Measurements from ENCODE around the gene GRM5. TPM values are rescaled to one million over a fixed set of nuclear protein-coding genes. Genes with fewer than 3 reads are reported as not detected.

Gene GRM5
- total RNA-seq, 2 donors from 2014 or later = 0.17 TPM; not detected in 1

DNA sequence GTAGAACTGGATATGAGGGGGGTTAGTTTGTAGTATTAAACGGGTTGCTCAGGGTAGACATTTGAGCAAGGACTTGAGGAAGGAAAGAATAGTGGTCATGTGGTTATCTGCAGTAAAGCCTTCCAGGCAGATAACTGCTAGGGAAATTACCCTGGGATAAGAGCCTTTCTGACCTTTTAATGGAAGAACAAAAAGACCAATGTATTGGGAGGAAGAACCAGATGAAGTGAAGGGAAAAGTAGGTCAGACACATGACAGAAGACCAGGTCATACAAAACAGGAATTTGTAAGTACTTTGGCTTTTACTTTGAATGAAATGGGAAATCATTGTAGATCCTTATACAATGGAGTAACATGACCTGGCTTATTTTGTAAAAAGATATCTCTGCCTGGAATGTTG is 486.3 kb downstream of the GRM5 start:
- TF ChIP-seq POLR2AphosphoS5 (IDR thresholded peaks at IDR 0.05) = no peak
- no peak for TF ChIP-seq CTCF (IDR thresholded peaks at IDR 0.05)
- WGBS = 57% methylated on average over 1 of the region's 1 CpG
- DNase-seq (ENCODE audit: low spot score) = no peak
- intact Hi-C loops (cut with DNase I) = no loop called here
- Histone ChIP-seq H3K36me3 (no peaks in the 10 kb centered on the region), H3K27ac (no peak overlapping the region), H3K9me3 (no peaks in the 10 kb centered on the region), H3K4me1 (replicated peaks) (no peaks in the 10 kb centered on the region), H3K27me3 (replicated peaks; ENCODE audit: insufficient read depth) (no peaks in the 10 kb centered on the region), H3K4me3 (no peak overlapping the region)

- TF ChIP-seq POLR2A (IDR thresholded peaks at IDR 0.05) = no peak
- no peak for TF ChIP-seq CTCF (IDR thresholded peaks at IDR 0.05)
- no peak overlapping the region for H3K27ac ChIP-seq
- 30% methylated on average over 2 of the region's 2 CpGs for WGBS
- intact Hi-C loops (cut with DNase I) = no loop called here
- no peaks in the 10 kb centered on the region for H3K9me3 ChIP-seq
- no peak overlapping the region for H3K4me3 ChIP-seq
- no peak for DNase-seq (ENCODE audit: low spot score)
- H3K36me3 ChIP-seq = no peaks in the 10 kb centered on the region
- no peaks in the 10 kb centered on the region for H3K4me1 ChIP-seq (replicated peaks)
- H3K27me3 ChIP-seq (replicated peaks; ENCODE audit: insufficient read depth) = no peaks in the 10 kb centered on the region
These were observed 489.0 kb downstream of the GRM5 start for GRCh38 chr11:88576741-88577140.

DNA sequence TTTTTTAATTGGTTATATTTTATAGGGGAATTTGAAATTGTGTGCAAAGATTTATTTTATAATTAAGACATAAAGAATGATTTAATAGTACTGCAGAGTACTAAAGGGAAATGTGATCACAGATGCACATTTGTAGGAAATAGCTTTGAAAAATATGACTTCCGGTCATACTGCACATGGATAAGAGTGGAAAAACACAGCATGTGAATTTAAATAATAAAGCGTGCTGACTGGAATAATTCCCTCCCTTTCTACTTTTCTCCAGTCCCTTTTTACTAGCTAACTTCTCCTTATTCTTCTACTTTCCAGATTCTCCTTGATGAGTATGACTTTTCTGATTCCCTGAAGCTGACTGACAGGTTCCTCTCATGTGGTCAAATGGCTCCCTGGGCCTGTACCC is 489.9 kb downstream of the GRM5 start:
- Histone ChIP-seq H3K27ac (no peak overlapping the region), H3K4me1 (replicated peaks) (no peaks in the 10 kb centered on the region), H3K9me3 (no peaks in the 10 kb centered on the region), H3K4me3 (no peak overlapping the region), H3K36me3 (no peaks in the 10 kb centered on the region), H3K27me3 (replicated peaks; ENCODE audit: insufficient read depth) (no peaks in the 10 kb centered on the region)
- no peak for TF ChIP-seq CTCF (IDR thresholded peaks at IDR 0.05)
- no peak for TF ChIP-seq POLR2AphosphoS5 (IDR thresholded peaks at IDR 0.05)
- no peak for TF ChIP-seq POLR2A (IDR thresholded peaks at IDR 0.05)
- DNase-seq (ENCODE audit: low spot score) = no peak
- intact Hi-C loops (cut with DNase I) = no loop called here
- 89% methylated on average over 2 of the region's 2 CpGs for WGBS

DNA sequence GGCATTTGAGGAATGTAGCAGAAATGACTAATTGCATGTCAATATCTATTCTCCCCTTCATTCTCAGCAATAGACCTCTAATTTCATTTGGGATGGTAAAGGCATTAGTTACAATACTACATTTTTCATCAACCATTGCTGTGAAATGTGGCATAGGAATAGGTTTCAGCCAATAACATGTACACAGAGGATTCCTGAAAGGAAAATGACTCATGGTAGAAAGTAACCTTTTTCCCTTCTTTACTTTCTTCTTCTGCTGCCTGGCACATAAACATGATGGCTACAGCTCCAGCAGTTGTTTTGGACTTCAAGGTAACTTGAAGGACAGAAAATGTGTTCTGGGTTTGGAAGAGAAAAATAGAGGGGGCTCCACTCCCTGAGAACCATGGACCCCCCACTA is 496.4 kb downstream of the GRM5 start:
- H3K36me3 ChIP-seq = no peaks in the 10 kb centered on the region
- H3K4me1 ChIP-seq (replicated peaks) = no peaks in the 10 kb centered on the region
- H3K27ac ChIP-seq = no peak overlapping the region
- DNase-seq (ENCODE audit: low spot score) = no peak
- TF ChIP-seq POLR2A (IDR thresholded peaks at IDR 0.05) (no peak), POLR2AphosphoS5 (IDR thresholded peaks at IDR 0.05) (no peak)
- intact Hi-C loops (cut with DNase I) = no loop called here
- H3K9me3 ChIP-seq = no peaks in the 10 kb centered on the region
- H3K4me3 ChIP-seq = no peak overlapping the region
- no peaks in the 10 kb centered on the region for H3K27me3 ChIP-seq (replicated peaks; ENCODE audit: insufficient read depth)

- intact Hi-C loops (cut with DNase I) = no loop called here
These were observed 510.0 kb downstream of the GRM5 start for GRCh38 chr11:88555829-88556202.

More at GRCh38 chr11:88555829-88556202, 510.0 kb downstream of the GRM5 start:
- Histone ChIP-seq H3K4me3 (no peak overlapping the region), H3K4me1 (replicated peaks) (peaks cover 3% of the 10 kb centered on the region), H3K9me3 (no peaks in the 10 kb centered on the region), H3K36me3 (no peaks in the 10 kb centered on the region), H3K27me3 (replicated peaks; ENCODE audit: insufficient read depth) (no peaks in the 10 kb centered on the region), H3K27ac (no peak overlapping the region)
- no peak for TF ChIP-seq POLR2AphosphoS5 (IDR thresholded peaks at IDR 0.05)
- no peak for TF ChIP-seq CTCF (IDR thresholded peaks at IDR 0.05)
- TF ChIP-seq POLR2A (IDR thresholded peaks at IDR 0.05) = no peak
- WGBS = 44% methylated on average over 2 of the region's 2 CpGs
- DNase-seq (ENCODE audit: low spot score) = no peak

All from prostate gland (tissue), 2 donors.